Activated CD8-positive, alpha-beta T cell treated with anti-CD3 and anti-CD28 coated beads, Interleukin-2, amount 10 ng/mL, durations not matched to agents 7 days and 5 days (primary cell): ENCODE results near the gene CCDC34. TPM values are rescaled to one million over a fixed set of nuclear protein-coding genes. Genes with fewer than 3 reads are reported as not detected.

Experiments
- ATAC-seq: fragments of 150-1000 bp; cut with Tn5 transposase; one replicate; pipeline ENCODE4 v1.10.0; 2021; ENCODE audit warnings: moderate library complexity
- CTCF ChIA-PET: fragments of 350-600 bp; sonication (Branson Sonifier 250); formaldehyde crosslinking; loops from one replicate; lab custom pipeline; 2021; ENCODE audit warnings: antibody characterized with exemption; lab: Charles Lee
- POLR2A ChIA-PET: fragments of 350-600 bp; sonication (Branson Sonifier 250); formaldehyde crosslinking; loops from one replicate; lab custom pipeline; 2021; ENCODE audit warnings: antibody characterized with exemption; lab: Charles Lee
- DNase-seq: peaks from one replicate; pipeline ENCODE4 v3.0.0-alpha.2; 2020
- H3K27ac Mint-ChIP-seq: one replicate; pipeline ENCODE4 v1.8.0; 2021; ENCODE audit warnings: mild to moderate bottlenecking, mixed read lengths
- H3K27me3 Mint-ChIP-seq: one replicate; pipeline ENCODE4 v1.8.0; 2021; ENCODE audit warnings: low read depth, mixed read lengths
- H3K36me3 Mint-ChIP-seq: one replicate; pipeline ENCODE4 v1.8.0; 2021; ENCODE audit warnings: low read depth, mixed read lengths
- H3K4me1 Mint-ChIP-seq: one replicate; pipeline ENCODE4 v1.8.0; 2021; ENCODE audit warnings: low read depth, mixed read lengths
- H3K4me3 Mint-ChIP-seq: one replicate; pipeline ENCODE4 v1.8.0; 2021; ENCODE audit warnings: mild to moderate bottlenecking, mixed read lengths
- H3K9me3 Mint-ChIP-seq: one replicate; pipeline ENCODE4 v1.8.0; 2022; ENCODE audit warnings: mixed read lengths; ENCODE audit not compliant: insufficient read depth
- total RNA-seq, 2 experiments: library from RNA; stranded (reverse); gene quantifications; one replicate each; pipeline ENCODE4 v1.2.3, GENCODE V29; 2021

The CCDC34 gene
- total RNA-seq, 2 experiments from 2014 or later = 21.7 to 22.2 TPM

- H3K27ac Mint-ChIP-seq = no peak overlapping the region
- DNase-seq (no peak), ATAC-seq (no peak)
- POLR2A ChIA-PET = no interaction called here
- H3K27me3 Mint-ChIP-seq = no peaks in the 10 kb centered on the region
- no peak overlapping the region for H3K4me3 Mint-ChIP-seq
- H3K4me1 Mint-ChIP-seq = no peaks in the 10 kb centered on the region
- H3K36me3 Mint-ChIP-seq = no peaks in the 10 kb centered on the region
- CTCF ChIA-PET = interaction anchor here (1.0 kb wide), 1 partner anchor 14 kb away, joined by 3 read pairs; no protein-coding TSS in a partner anchor
- no peaks in the 10 kb centered on the region for H3K9me3 Mint-ChIP-seq
Observed at GRCh38 chr11:27310707-27311106, 52.3 kb downstream of the CCDC34 start.

- ATAC-seq = no peak
- DNase-seq = no peak
- Mint-ChIP-seq H3K4me3 (no peak overlapping the region), H3K36me3 (no peaks in the 10 kb centered on the region), H3K27me3 (no peaks in the 10 kb centered on the region), H3K4me1 (no peaks in the 10 kb centered on the region), H3K9me3 (no peaks in the 10 kb centered on the region), H3K27ac (no peak overlapping the region)
- ChIA-PET POLR2A (no interaction called here), CTCF (interaction anchor here (1.0 kb wide), 1 partner anchor 14 kb away, joined by 3 read pairs; no protein-coding TSS in a partner anchor)
Observed at GRCh38 chr11:27310182-27310581, 52.8 kb downstream of the CCDC34 start.

DNA sequence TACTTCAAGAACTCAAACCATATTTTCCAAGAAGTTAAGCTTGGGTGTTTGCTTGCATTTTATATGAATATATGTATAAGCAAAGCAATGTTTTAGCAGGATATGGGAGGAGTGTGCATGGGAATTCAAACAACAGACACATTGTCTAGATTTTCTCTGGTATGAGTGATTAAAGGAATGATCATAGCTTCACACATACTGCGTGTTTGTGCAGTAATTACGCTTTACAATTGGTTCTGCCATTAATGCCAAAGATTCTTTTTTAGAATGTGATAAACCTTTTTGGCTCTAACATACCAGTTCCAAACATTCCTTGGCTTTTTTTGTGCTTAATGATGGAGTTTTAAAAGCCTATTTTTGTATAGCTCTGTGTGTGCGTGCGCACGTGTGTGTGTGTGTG, 54.0 kb downstream of the CCDC34 start:
- H3K36me3 Mint-ChIP-seq = no peaks in the 10 kb centered on the region
- H3K4me3 Mint-ChIP-seq = no peak overlapping the region
- no peaks in the 10 kb centered on the region for H3K27me3 Mint-ChIP-seq
- H3K4me1 Mint-ChIP-seq = no peaks in the 10 kb centered on the region
- ChIA-PET CTCF (no interaction called here), POLR2A (no interaction called here)
- DNase-seq (no peak), ATAC-seq (no peak)
- no peak overlapping the region for H3K27ac Mint-ChIP-seq
- H3K9me3 Mint-ChIP-seq = no peaks in the 10 kb centered on the region

- ATAC-seq (no peak), DNase-seq (no peak)
- Mint-ChIP-seq H3K27ac (no peak overlapping the region), H3K4me1 (no peaks in the 10 kb centered on the region), H3K9me3 (no peaks in the 10 kb centered on the region), H3K27me3 (no peaks in the 10 kb centered on the region), H3K36me3 (no peaks in the 10 kb centered on the region), H3K4me3 (no peak overlapping the region)
- ChIA-PET POLR2A (no interaction called here), CTCF (no interaction called here)
Observed at GRCh38 chr11:27307232-27307631, 55.8 kb downstream of the CCDC34 start.

DNA sequence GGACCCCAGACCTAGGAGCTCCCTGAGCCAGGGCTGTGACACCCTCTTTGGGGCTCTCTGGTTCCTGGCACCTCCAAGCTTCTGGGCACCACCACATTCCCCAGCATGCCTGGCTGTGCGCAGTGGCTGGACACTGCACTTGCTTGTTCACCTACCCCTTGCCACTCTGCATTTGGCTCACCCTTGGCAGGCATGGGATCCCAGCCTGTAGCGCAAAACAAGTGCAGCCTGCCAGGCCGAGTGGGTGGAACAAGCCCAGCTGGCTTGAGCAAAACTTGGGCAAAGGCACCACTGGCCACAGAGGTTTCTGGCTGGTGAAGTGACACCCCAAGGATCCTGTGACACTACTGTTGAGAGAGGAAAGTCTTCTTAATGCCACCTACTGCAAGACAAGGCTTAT, 57.3 kb downstream of the CCDC34 start:
- H3K4me1 Mint-ChIP-seq = no peaks in the 10 kb centered on the region
- CTCF ChIA-PET = no interaction called here
- ATAC-seq = no peak
- H3K27ac Mint-ChIP-seq = no peak overlapping the region
- no peaks in the 10 kb centered on the region for H3K27me3 Mint-ChIP-seq
- POLR2A ChIA-PET = no interaction called here
- no peak overlapping the region for H3K4me3 Mint-ChIP-seq
- no peak for DNase-seq
- H3K9me3 Mint-ChIP-seq = no peaks in the 10 kb centered on the region
- H3K36me3 Mint-ChIP-seq = no peaks in the 10 kb centered on the region

- Mint-ChIP-seq H3K36me3 (no peaks in the 10 kb centered on the region), H3K27me3 (no peaks in the 10 kb centered on the region), H3K27ac (no peak overlapping the region), H3K4me1 (no peaks in the 10 kb centered on the region), H3K9me3 (no peaks in the 10 kb centered on the region), H3K4me3 (no peak overlapping the region)
- ChIA-PET CTCF (no interaction called here), POLR2A (no interaction called here)
- ATAC-seq = no peak
- DNase-seq = no peak
Observed at GRCh38 chr11:27304514-27304913, 58.5 kb downstream of the CCDC34 start.

GRCh38 chr11:27303903-27304302, 59.1 kb downstream of the CCDC34 start:
- no peaks in the 10 kb centered on the region for H3K9me3 Mint-ChIP-seq
- DNase-seq (no peak), ATAC-seq (no peak)
- CTCF ChIA-PET = no interaction called here
- no peaks in the 10 kb centered on the region for H3K4me1 Mint-ChIP-seq
- H3K27me3 Mint-ChIP-seq = no peaks in the 10 kb centered on the region
- no peak overlapping the region for H3K4me3 Mint-ChIP-seq
- no peaks in the 10 kb centered on the region for H3K36me3 Mint-ChIP-seq
- H3K27ac Mint-ChIP-seq = no peak overlapping the region
- POLR2A ChIA-PET = no interaction called here

DNA sequence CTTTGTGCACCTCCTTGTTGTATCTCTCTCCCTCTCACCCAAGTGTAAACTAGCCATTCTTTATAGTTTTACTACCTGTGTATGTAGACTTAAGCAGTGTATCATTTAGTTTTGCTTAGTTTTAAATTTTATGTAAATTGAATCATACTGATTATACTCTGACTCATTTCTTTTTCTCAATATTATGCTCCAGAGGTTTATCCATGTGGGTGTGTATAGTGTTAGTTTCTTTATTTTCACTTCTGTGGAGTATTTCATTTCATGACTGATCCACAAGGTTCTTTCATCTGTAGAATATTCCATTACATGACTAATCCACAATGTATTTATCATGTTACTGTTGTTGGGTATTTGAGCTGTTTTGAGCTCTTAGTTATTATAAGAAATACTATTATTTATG, 62.0 kb downstream of the CCDC34 start:
- ATAC-seq (no peak), DNase-seq (no peak)
- Mint-ChIP-seq H3K27ac (no peak overlapping the region), H3K36me3 (no peaks in the 10 kb centered on the region), H3K27me3 (no peaks in the 10 kb centered on the region), H3K4me3 (no peak overlapping the region), H3K9me3 (no peaks in the 10 kb centered on the region), H3K4me1 (no peaks in the 10 kb centered on the region)
- ChIA-PET CTCF (no interaction called here), POLR2A (no interaction called here)

DNA sequence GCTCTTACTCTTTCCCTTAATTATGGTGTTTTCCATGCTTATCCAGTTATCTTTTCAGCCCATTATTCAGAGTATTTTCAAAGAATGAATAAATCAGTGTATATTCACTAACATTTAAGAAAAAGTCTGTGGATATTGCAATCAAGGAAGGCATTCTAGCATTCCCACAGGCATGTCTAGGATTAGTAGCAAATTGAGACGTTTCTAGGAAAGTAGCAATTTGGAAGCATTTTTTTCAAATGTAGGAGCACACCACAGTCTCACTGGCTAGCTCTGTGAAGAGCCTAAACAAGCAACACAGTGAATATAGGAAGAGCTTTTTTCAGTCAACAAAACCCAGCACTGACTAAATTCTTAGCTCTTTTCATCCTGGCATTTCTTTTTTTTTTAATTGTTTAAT, 65.4 kb downstream of the CCDC34 start:
- CTCF ChIA-PET = no interaction called here
- POLR2A ChIA-PET = no interaction called here
- Mint-ChIP-seq H3K4me1 (no peaks in the 10 kb centered on the region), H3K27me3 (no peaks in the 10 kb centered on the region), H3K4me3 (no peak overlapping the region), H3K27ac (no peak overlapping the region), H3K9me3 (peaks cover 3% of the 10 kb centered on the region), H3K36me3 (no peaks in the 10 kb centered on the region)
- ATAC-seq (no peak), DNase-seq (no peak)

- ATAC-seq = no peak
Observed at GRCh38 chr11:27296497-27296896, 66.5 kb downstream of the CCDC34 start.

DNA sequence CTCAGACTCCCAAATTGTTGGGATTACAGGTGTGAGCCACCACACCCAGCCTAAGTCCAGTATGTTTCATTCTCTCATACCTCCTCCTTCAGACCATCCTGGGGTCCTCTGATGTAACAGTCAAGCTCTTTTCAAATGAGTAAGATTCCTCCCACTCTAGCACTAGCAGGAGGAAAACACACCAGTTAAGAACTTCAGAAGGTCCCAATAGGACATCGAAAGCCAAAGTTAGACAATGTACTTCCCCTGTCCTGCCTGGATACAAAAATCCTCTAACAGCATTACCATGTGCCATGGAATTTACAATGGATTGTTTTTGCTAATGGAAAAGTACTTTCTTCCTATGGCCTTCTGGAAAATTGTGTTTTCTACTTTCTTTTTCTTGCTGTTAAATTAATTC, 67.1 kb downstream of the CCDC34 start:
- no peaks in the 10 kb centered on the region for H3K27me3 Mint-ChIP-seq
- CTCF ChIA-PET = interaction anchor here (1.0 to 1.4 kb wide), 6 partner anchors 8 to 190 kb away, joined by 3 to 5 read pairs (median 4); no protein-coding TSS in a partner anchor
- H3K27ac Mint-ChIP-seq = no peak overlapping the region
- H3K4me3 Mint-ChIP-seq = no peak overlapping the region
- peaks cover 16% of the 10 kb centered on the region for H3K9me3 Mint-ChIP-seq
- no peak for DNase-seq
- no peaks in the 10 kb centered on the region for H3K4me1 Mint-ChIP-seq
- POLR2A ChIA-PET = no interaction called here
- no peak for ATAC-seq
- no peaks in the 10 kb centered on the region for H3K36me3 Mint-ChIP-seq

More at GRCh38 chr11:27296497-27296896, 66.5 kb downstream of the CCDC34 start:
- ChIA-PET CTCF (interaction anchor here (1.0 to 1.4 kb wide), 6 partner anchors 9 to 189 kb away, joined by 3 to 5 read pairs (median 4); no protein-coding TSS in a partner anchor), POLR2A (no interaction called here)
- Mint-ChIP-seq H3K27ac (no peak overlapping the region), H3K36me3 (no peaks in the 10 kb centered on the region), H3K4me1 (no peaks in the 10 kb centered on the region), H3K4me3 (no peak overlapping the region), H3K27me3 (no peaks in the 10 kb centered on the region), H3K9me3 (peaks cover 11% of the 10 kb centered on the region)
- no peak for DNase-seq

GRCh38 chr11:27294654-27295053, 68.4 kb downstream of the CCDC34 start:
- no peak for ATAC-seq
- Mint-ChIP-seq H3K4me3 (no peak overlapping the region), H3K9me3 (peaks cover 20% of the 10 kb centered on the region), H3K27me3 (no peaks in the 10 kb centered on the region), H3K4me1 (no peaks in the 10 kb centered on the region), H3K27ac (no peak overlapping the region), H3K36me3 (no peaks in the 10 kb centered on the region)
- DNase-seq = no peak
- ChIA-PET CTCF (no interaction called here), POLR2A (no interaction called here)
